DMS 273 treated with DMSO at 0.1 percent for 48 hours (cell line): Measurements from ENCODE around the gene PRKAR2B.
"Not testable (repeated sequence)": the region's sequence is repeated elsewhere in the genome, so short reads cannot be mapped to it uniquely, and the experiment has no call there.

Experiments
- DNase-seq: peaks from one replicate; lab custom pipeline; 2025; lab: John Stamatoyannopoulos, UW

Gene PRKAR2B

GRCh38 chr7:107027208-107027607 lies 17.3 kb upstream of the PRKAR2B start:
- no peak for DNase-seq

- DNase-seq, result no peak
Measured at GRCh38 chr7:107029061-107029763, 15.3 kb upstream of the PRKAR2B start.

- no peak for DNase-seq
Measured at GRCh38 chr7:107029764-107030286, 14.7 kb upstream of the PRKAR2B start.

GRCh38 chr7:107032050-107032449 lies 12.5 kb upstream of the PRKAR2B start:
- DNase-seq, result no peak

- DNase-seq, result no peak
Measured at GRCh38 chr7:107032720-107033438, 11.6 kb upstream of the PRKAR2B start.

- no peak for DNase-seq
Measured at GRCh38 chr7:107034553-107034952, 10.0 kb upstream of the PRKAR2B start.

GRCh38 chr7:107035446-107035845 lies 9.1 kb upstream of the PRKAR2B start:
- no peak for DNase-seq

- no peak for DNase-seq
Measured at GRCh38 chr7:107036535-107036934, 8.0 kb upstream of the PRKAR2B start.

GRCh38 chr7:107037717-107038603 lies 6.5 kb upstream of the PRKAR2B start:
- DNase-seq, result no peak

GRCh38 chr7:107039199-107039900 lies 5.2 kb upstream of the PRKAR2B start:
- DNase-seq, result no peak

- no peak for DNase-seq
Measured at GRCh38 chr7:107041097-107041496, 3.4 kb upstream of the PRKAR2B start.

- DNase-seq, result not testable (repeated sequence)
Measured at GRCh38 chr7:107041764-107042163, 2.7 kb upstream of the PRKAR2B start.

GRCh38 chr7:107042326-107042910 lies 2.1 kb upstream of the PRKAR2B start:
- DNase-seq, result not testable (repeated sequence)

- DNase-seq, result no peak
Measured at GRCh38 chr7:107043491-107043890, 1.0 kb upstream of the PRKAR2B start.

- DNase-seq, result no peak
Measured at GRCh38 chr7:107043921-107044346, 571 bp upstream of the PRKAR2B start.

GRCh38 chr7:107045195-107045960 lies 873 bp downstream of the PRKAR2B start:
- DNase-seq, result no peak

GRCh38 chr7:107045980-107046379 lies 1.5 kb downstream of the PRKAR2B start:
- DNase-seq, result no peak

- no peak for DNase-seq
Measured at GRCh38 chr7:107046491-107047259, 2.2 kb downstream of the PRKAR2B start.

GRCh38 chr7:107047902-107048782 lies 3.6 kb downstream of the PRKAR2B start:
- DNase-seq, result no peak
